K562 (cell line): ENCODE results near the gene ULK1. TPM values are rescaled to one million over a fixed set of nuclear protein-coding genes. Genes with fewer than 3 reads are reported as not detected.

ENCODE experiments used
- ATAC-seq: fragments of 200-7000 bp; cut with Tn5 transposase; 3 replicates; pipeline ENCODE4 v1.9.1; 2020; ENCODE audit warnings: moderate library complexity
- BruUV-seq: library from RNA; stranded (reverse); fragments of 400-500 nt; replicated peaks from 2 replicates; lab custom pipeline; 2021; lab: Mats Ljungman, UMichigan
- CTCF ChIA-PET: fragments of 300-600 bp; formaldehyde crosslinking; extraction: SDS; loops from one replicate; lab custom pipeline; 2021; ENCODE audit warnings: low intra/inter-chr PET ratio; lab: Yijun Ruan, JAX
- POLR2A ChIA-PET: fragments of 300-600, 350-650 bp; sonication (Branson Sonifier 250); formaldehyde crosslinking; extraction: SDS; loops from one replicate; lab custom pipeline; 2021; ENCODE audit warnings: antibody characterized with exemption, inconsistent platforms; lab: Yijun Ruan, JAX
- DNase-seq, 4 experiments: peaks; one replicate each; pipeline versions ENCODE4 v3.0.0 to v3.0.0-alpha.2; 2011 to 2018; ENCODE audit warnings: low spot score in 3 of 4, mixed read lengths in 3 of 4; ENCODE audit errors: extremely low read depth in 1 of 4
- FAIRE-seq: peaks from 2 replicates; lab custom pipeline; 2011; peaks lifted over from hg19 to GRCh38; lab: Jason Lieb, UNC
- H2AFZ ChIP-seq: 2 replicates; pipeline ENCODE4 v1.6.0; 2011; ENCODE audit warnings: low read depth, low read length, control low read depth, inconsistent platforms
- H3K27ac ChIP-seq: fragments of 200-600 bp; 3 replicates; pipeline ENCODE4 v1.8.0; 2011; ENCODE audit warnings: low read depth, mild to moderate bottlenecking, control low read depth, inconsistent platforms, low read length, moderate library complexity, mixed read lengths; ENCODE audit errors: extremely low read depth
- H3K27me3 ChIP-seq, 2 experiments: fragments of 300-600 bp in 1 of 2; 2 replicates in 1 of 2; 3 replicates in 1 of 2; pipeline versions ENCODE4 v1.6.0 to v1.8.0; 2011; ENCODE audit warnings: inconsistent platforms in 2 of 2, low read length in 2 of 2, mild to moderate bottlenecking in 1 of 2, mixed read lengths in 1 of 2, moderate library complexity in 1 of 2; ENCODE audit not compliant: control insufficient read depth in 2 of 2, insufficient read depth in 2 of 2
- H3K36me3 ChIP-seq: fragments of 300-600 bp; 3 replicates; pipeline ENCODE4 v1.8.0; 2011; ENCODE audit warnings: mild to moderate bottlenecking, low read length, inconsistent platforms; ENCODE audit not compliant: control insufficient read depth, insufficient read depth
- H3K4me1 ChIP-seq, 2 experiments: fragments of 200-600 bp in 1 of 2; replicated peaks in 1 of 2; 2 replicates in 1 of 2; 3 replicates in 1 of 2; pipeline versions ENCODE4 v1.5.1 to v1.8.0; 2011; ENCODE audit warnings: inconsistent platforms in 2 of 2, low read length in 2 of 2, mild to moderate bottlenecking in 1 of 2, mixed read lengths in 1 of 2, moderate library complexity in 1 of 2; ENCODE audit not compliant: control insufficient read depth in 2 of 2, insufficient read depth in 2 of 2
- H3K4me2 ChIP-seq: 2 replicates; pipeline ENCODE4 v1.6.1; 2011; ENCODE audit warnings: low read length, control low read depth, inconsistent platforms, mixed read lengths; ENCODE audit not compliant: insufficient read depth
- H3K4me3 ChIP-seq: fragments of 200-600 bp; sonication (generic), shearing (Covaris generic); 2 replicates; pipeline ENCODE4 v1.5.1; 2016; ENCODE audit warnings: control low read depth, inconsistent platforms
- H3K79me2 ChIP-seq: fragments of 200-600 bp; 3 replicates; pipeline ENCODE4 v1.8.0; 2011; ENCODE audit warnings: low read length, inconsistent platforms; ENCODE audit not compliant: control insufficient read depth, insufficient read depth
- H3K9ac ChIP-seq, 2 experiments: 2 replicates each; pipeline versions ENCODE4 v1.6.0 to v1.6.1; 2011; ENCODE audit warnings: low read depth in 2 of 2, low read length in 2 of 2, control low read depth in 1 of 2, inconsistent platforms in 1 of 2, mild to moderate bottlenecking in 1 of 2, mixed read lengths in 1 of 2; ENCODE audit not compliant: insufficient read depth in 1 of 2
- H3K9me1 ChIP-seq: one replicate; pipeline ENCODE4 v1.6.0; 2011; ENCODE audit warnings: inconsistent platforms, mild to moderate bottlenecking, low read length, moderate library complexity; ENCODE audit not compliant: control insufficient read depth, insufficient read depth
- H3K9me3 ChIP-seq: replicated peaks from 2 replicates; pipeline ENCODE4 v1.5.1; 2011; ENCODE audit warnings: low read depth, low read length, inconsistent platforms; ENCODE audit not compliant: control insufficient read depth, insufficient read depth
- H4K20me1 ChIP-seq: replicated peaks from 2 replicates; pipeline ENCODE4 v1.6.1; 2011; ENCODE audit warnings: low read length, inconsistent platforms, mixed read lengths; ENCODE audit not compliant: control insufficient read depth, insufficient read depth
- BDP1 ChIP-seq: IDR thresholded peaks from 3 replicates; pipeline ENCODE4 v1.6.1; 2011; ENCODE audit not compliant: insufficient read length, insufficient read depth
- CBX1 ChIP-seq: sonication (generic); IDR thresholded peaks from 2 replicates; pipeline ENCODE4 v1.6.1; 2016; ENCODE audit warnings: antibody characterized with exemption, low read depth, mild to moderate bottlenecking
- FUS ChIP-seq: fragments of 200-400 bp; formaldehyde crosslinking; optimal IDR thresholded peaks from 2 replicates; pipeline ENCODE3; 2017; ENCODE audit warnings: low read depth, low read length
- HNRNPUL1 ChIP-seq: fragments of 200-400 bp; formaldehyde crosslinking; IDR thresholded peaks from 2 replicates; pipeline ENCODE4 v1.6.1; 2017; ENCODE audit warnings: low read length
- MAFG ChIP-seq: fragments of 450-650 bp; conservative IDR thresholded peaks from 2 replicates; pipeline ENCODE4 v1.6.1; 2016; ENCODE audit warnings: missing genetic modification characterization, missing compliant biosample characterization
- NCOR1 ChIP-seq: fragments of 450-650 bp; IDR thresholded peaks from 2 replicates; pipeline ENCODE4 v1.6.1; 2016; ENCODE audit warnings: mild to moderate bottlenecking, moderate library complexity
- RBFOX2 ChIP-seq: fragments of 200-400 bp; formaldehyde crosslinking; IDR thresholded peaks from 2 replicates; pipeline ENCODE4 v1.6.1; 2017; ENCODE audit warnings: low read depth, mild to moderate bottlenecking, low read length, moderate library complexity
- RCOR1 ChIP-seq, 2 experiments: IDR thresholded peaks; 2 replicates each; pipeline ENCODE4 v1.6.1; 2012; ENCODE audit warnings: low read depth in 2 of 2, low read length in 2 of 2, borderline replicate concordance in 1 of 2, improper control_type of control experiment in 1 of 2
- STAT5A ChIP-seq: IDR thresholded peaks from 2 replicates; pipeline ENCODE4 v1.6.1; 2012; ENCODE audit warnings: low read length, inconsistent platforms, borderline replicate concordance
- TRIM24 ChIP-seq, 2 experiments: fragments of 450-650 bp; IDR thresholded peaks; 2 replicates each; pipeline ENCODE4 v1.6.1; 2016
- ZBTB40 ChIP-seq, 2 experiments: fragments of 450-650 bp in 1 of 2; sonication (generic) in 1 of 2; formaldehyde crosslinking in 1 of 2; IDR thresholded peaks; 2 replicates each; pipeline versions ENCODE4 v1.7.1 to v1.9.0; 2016 to 2022; ENCODE audit warnings: inconsistent platforms in 1 of 2, mild to moderate bottlenecking in 1 of 2, missing genetic modification reagents in 1 of 2
- ZFPM2 ChIP-seq: fragments of 250-450 bp; sonication (Bioruptor Pico); IDR thresholded peaks from 2 replicates; pipeline ENCODE4 v1.5.1; 2022; ENCODE audit warnings: mild to moderate bottlenecking
- ZNF174 ChIP-seq: fragments of 250-450 bp; sonication (Bioruptor Pico); IDR thresholded peaks from 2 replicates; pipeline ENCODE4 v1.4.0; 2020; ENCODE audit warnings: mild to moderate bottlenecking
- ZNF707 ChIP-seq: fragments of 250-450 bp; sonication (Bioruptor Pico); conservative IDR thresholded peaks from 2 replicates; pipeline ENCODE4 v1.8.0; 2022; ENCODE audit warnings: inconsistent platforms, mild to moderate bottlenecking, moderate library complexity
- WGBS: fragments of 100-300 bp; shearing (Covaris generic); methylation state at CpG from one replicate; pipeline ENCODE4 v1.1.6; 2016; ENCODE audit warnings: low coverage, mixed read lengths; ENCODE audit not compliant: insufficient coverage; ENCODE audit errors: missing lambda C conversion rate; 5-methylcytosine and 5-hydroxymethylcytosine counted together
- in situ Hi-C: fragments of 300-500 bp; cut with MboI; formaldehyde crosslinking; loops from 4 replicates; pipeline ENCODE4 v1.15.0; 2018; ENCODE audit warnings: inconsistent platforms, mixed read lengths
- intact Hi-C: fragments of 100-400 bp; cut with micrococcal nuclease; formaldehyde crosslinking; loops from 2 replicates; pipeline ENCODE4 v1.14.2; 2022
- polyA plus RNA-seq, 8 experiments: library from polyadenylated mRNA; depleted of rRNA in 4 of 8; stranded (reverse) in 5 of 8; unstranded in 3 of 8; fragments of >200 nt; fragmentation: Nextera tagmentation in 2 of 8; fragmentation: Illumina TruSeq in 1 of 8; extraction: Ambion mirVana in 2 of 8; extraction: Trizol in 1 of 8; gene quantifications; 2 replicates each; pipeline versions ENCODE4 v1.2.1 to v1.2.3, GENCODE V29; 2011 to 2014; ENCODE audit warnings: inconsistent platforms in 1 of 8, missing spikeins in 1 of 8
- total RNA-seq, 7 experiments: library from RNA; depleted of rRNA in 6 of 7; stranded (reverse); fragments of >200 nt in 6 of 7; fragmentation: Illumina TruSeq in 2 of 7; extraction: Trizol in 2 of 7; gene quantifications; 2 replicates each; pipeline versions ENCODE4 v1.2.1 to v1.2.3, GENCODE V29; 2011 to 2021; ENCODE audit warnings: low replicate concordance in 1 of 7

The ULK1 gene
- total and polyA plus RNA-seq, 9 of the 15 experiments (the other 6 are each of a cell fraction or from before 2014, with no cell fraction given): 0.15 to 29.4 (median 2.5) TPM

DNA sequence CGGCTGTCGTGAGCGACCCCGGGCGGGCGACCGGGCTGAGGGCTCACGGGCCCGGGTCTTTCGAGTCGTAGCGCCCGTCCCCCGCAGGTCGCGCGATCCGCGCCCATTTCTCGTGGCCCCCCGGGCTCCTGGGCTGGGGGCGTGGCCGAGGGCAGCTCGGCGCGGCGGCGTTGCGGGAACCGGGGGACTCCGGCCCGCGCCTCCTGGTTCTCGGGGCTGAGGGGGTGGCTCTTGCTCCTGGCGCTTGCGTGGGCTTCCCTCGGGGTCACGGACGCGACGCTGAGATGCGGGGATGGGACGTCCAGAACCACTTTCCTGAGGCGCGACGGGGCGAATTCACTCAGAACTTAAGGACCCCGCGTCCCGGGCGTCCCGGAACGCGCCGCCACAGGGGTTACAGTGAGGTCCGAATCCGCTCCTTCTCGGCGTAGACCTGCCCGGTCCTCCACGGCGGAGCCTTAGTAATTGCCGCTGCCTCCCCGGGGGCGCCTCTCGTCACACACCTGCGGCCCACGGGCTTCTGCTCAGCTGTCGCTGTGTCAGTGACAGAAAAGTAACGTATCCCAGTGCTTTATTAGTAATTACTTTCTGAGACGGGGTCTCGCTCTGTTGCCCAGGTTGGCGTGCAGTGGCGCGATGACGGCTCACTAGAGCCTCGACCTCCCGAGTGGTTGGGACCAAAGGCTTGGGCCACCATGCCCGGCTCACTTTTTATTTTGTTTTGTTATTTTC lies 55.9 kb downstream of the ULK1 start:
- H3K27me3 ChIP-seq: no peaks in the 10 kb centered on the region
- intact Hi-C loops (loop anchor here (2.0 kb wide), 1 partner anchor 50 kb away; no protein-coding TSS in a partner anchor), in situ Hi-C loops (no loop called here)
- peak overlapping the region; percentile 97 to 100 for H3K9ac ChIP-seq
- ATAC-seq (peak; percentile 53), FAIRE-seq (no peak), DNase-seq (peak; percentile 45 to 79 (median 68))
- peak overlapping the region; percentile 97 for H3K4me3 ChIP-seq
- peaks cover 55% of the 10 kb centered on the region for H3K79me2 ChIP-seq
- peaks cover 15 to 41% of the 10 kb centered on the region in 2 experiments for H3K4me1 ChIP-seq
- no peaks in the 10 kb centered on the region for H3K9me3 ChIP-seq
- ChIA-PET POLR2A (interaction anchor here (0.5 to 1.4 kb wide), 5 partner anchors 12 to 40 kb away, joined by 3 to 5 read pairs (median 3); no protein-coding TSS in a partner anchor), CTCF (interaction anchor here (0.7 to 1.2 kb wide), 2 partner anchors 22 to 1029 kb away, joined by 3 to 4 read pairs; partner anchors contain the start of gene PUS1)
- peaks cover 10% of the 10 kb centered on the region; the same call in 2 of the 3 replicates for H3K36me3 ChIP-seq
- peak overlapping the region; percentile 90 for H3K27ac ChIP-seq
- no peaks in the 10 kb centered on the region for H3K9me1 ChIP-seq
- H4K20me1 ChIP-seq: peaks cover 4% of the 10 kb centered on the region; the same call in 1 of the 2 replicates
- BruUV-seq: TSS peak; percentile 46
- peak overlapping the region; percentile 84 for H2AFZ ChIP-seq
- peak overlapping the region; percentile 94 for H3K4me2 ChIP-seq
- WGBS: 0% methylated on average over 57 of the region's 79 CpGs
- TF ChIP-seq ZBTB40 (IDR thresholded peaks at IDR 0.05) (peak; percentile 54; the same call in 1 of the 2 replicates), ZBTB40 (CRISPR knock-in tag; IDR thresholded peaks at IDR 0.05) (no peak), HNRNPUL1 (no peak), RCOR1 (IDR thresholded peaks at IDR 0.05; ENCODE audit: borderline replicate concordance in 1 of 2, low read depth in 2 of 2, low read length in 2 of 2) (no peak), FUS (peak; percentile 25), TRIM24 (IDR thresholded peaks at IDR 0.05) (no peak), NCOR1 (no peak), STAT5A (no peak), ZNF707 (no peak), RBFOX2 (peak; percentile 80), ZFPM2 (CRISPR knock-in tag) (no peak), ZNF174 (CRISPR knock-in tag) (no peak), CBX1 (peak; percentile 13; the same call in 1 of the 2 replicates), BDP1 (no peak), MAFG (tag) (no peak)
